HS-5 (cell line): ENCODE results near the gene SLC30A4.

Source experiments
- DNase-seq: peaks from one replicate; pipeline ENCODE4 v3.0.0-alpha.2; 2012; ENCODE audit warnings: low read depth

The SLC30A4 gene

GRCh38 chr15:45449916-45450867 lies 72.4 kb downstream of the SLC30A4 start:
- DNase-seq = no peak

GRCh38 chr15:45449395-45449794 lies 73.2 kb downstream of the SLC30A4 start:
- DNase-seq = no peak

DNA sequence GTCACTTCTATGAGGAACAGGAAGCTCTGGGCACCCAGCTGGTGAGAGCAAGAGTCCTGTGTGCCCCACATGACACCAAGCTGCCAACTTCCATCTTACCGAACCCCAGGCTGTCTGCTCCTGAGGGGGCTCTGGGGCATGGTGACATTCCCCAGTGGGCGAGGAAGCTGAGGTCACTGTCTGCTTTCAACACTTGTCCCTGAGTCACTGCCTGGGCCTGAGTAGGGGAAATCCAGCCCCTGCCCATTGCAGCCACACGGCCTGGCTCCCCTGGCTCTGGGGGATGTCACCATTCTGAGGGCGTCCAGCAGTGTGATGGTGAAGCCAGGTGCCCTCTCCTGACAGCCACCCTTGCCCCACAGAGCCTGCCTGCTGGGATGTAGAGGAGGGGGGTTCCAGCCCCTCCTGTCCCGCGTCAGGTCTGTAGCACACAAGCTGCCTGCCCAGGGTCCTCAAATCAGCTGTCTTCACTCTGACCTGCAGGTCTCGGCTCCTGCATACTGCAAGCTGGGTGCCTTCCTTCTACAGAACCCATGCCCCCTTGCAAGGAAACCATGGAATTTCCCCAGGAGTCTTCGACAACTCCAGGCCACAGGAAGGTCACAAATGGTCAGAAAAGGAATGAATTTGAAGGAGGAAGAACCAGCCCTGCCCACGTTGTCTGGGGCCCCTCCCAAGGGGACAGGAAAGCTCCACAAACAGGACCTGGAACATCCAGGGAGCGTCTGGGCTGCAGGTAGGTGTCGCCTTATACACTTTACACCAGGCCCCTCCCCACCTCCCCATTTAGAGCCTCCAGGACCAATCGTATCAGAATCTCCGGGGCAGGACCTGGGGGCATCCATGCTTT lies 74.3 kb downstream of the SLC30A4 start:
- DNase-seq = no peak

- no peak for DNase-seq
Measured at GRCh38 chr15:45443645-45444044, 78.9 kb downstream of the SLC30A4 start.

- no peak for DNase-seq
Measured at GRCh38 chr15:45442507-45443135, 79.9 kb downstream of the SLC30A4 start.

- no peak for DNase-seq
Measured at GRCh38 chr15:45441686-45442085, 80.9 kb downstream of the SLC30A4 start.

- DNase-seq = no peak
Measured at GRCh38 chr15:45441036-45441435, 81.5 kb downstream of the SLC30A4 start.

GRCh38 chr15:45439521-45440260 lies 82.9 kb downstream of the SLC30A4 start:
- DNase-seq = no peak

GRCh38 chr15:45435124-45435903 lies 87.2 kb downstream of the SLC30A4 start:
- DNase-seq = no peak

- DNase-seq = no peak
Measured at GRCh38 chr15:45434078-45434567, 88.4 kb downstream of the SLC30A4 start.

- no peak for DNase-seq
Measured at GRCh38 chr15:45431511-45431910, 91.0 kb downstream of the SLC30A4 start.

DNA sequence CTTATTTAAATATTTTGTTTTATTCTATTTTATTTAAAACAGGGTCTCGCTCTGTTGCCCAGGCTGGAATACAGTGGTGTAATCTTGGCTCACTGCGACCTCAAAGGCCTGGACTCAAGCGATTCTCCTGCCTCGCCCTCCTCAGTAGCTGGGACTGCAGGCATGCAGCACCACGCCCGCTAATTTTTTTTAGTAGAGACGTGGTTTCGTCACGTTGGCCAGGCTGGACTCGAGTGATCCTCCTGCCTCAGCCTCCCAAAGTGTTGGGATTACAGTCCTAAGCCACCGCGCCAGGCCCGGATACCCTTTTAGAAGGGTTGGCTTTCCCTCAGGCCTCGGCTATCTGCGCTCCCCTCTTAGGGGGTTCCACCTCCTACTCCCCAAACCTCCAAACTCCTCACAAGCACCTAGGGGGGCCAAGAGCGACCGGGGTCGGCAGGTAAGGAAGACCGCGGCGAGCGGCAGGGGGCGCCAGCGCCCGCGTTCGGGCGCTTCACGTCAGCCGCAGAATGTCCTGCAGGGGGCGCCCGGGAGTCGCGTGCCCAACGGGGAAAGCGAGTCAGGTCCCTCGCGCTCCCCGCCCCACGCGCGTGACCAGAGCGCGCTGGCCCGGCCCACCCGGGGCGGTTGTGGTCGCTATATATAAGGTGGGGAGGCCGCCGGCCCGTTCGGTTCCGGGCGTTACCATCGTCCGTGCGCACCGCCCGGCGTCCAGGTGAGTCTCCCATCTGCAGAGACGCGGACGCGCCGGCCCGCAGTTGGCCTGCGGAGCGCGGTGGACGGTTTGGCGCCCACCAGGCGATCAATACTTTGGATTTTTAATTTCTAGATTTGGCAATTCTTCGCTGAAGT lies 92.4 kb downstream of the SLC30A4 start:
- DNase-seq = no peak
